HG03575 (cell line): ENCODE data around the gene ZFYVE28.

Source experiments
- ATAC-seq: cut with Tn5 transposase; IDR thresholded peaks from one replicate; pipeline ENCODE4 v1.9.1; 2021; ENCODE audit not compliant: unreplicated experiment, insufficient number of reproducible peaks, low FRiP score; ENCODE audit errors: extremely low read depth

The ZFYVE28 gene

DNA sequence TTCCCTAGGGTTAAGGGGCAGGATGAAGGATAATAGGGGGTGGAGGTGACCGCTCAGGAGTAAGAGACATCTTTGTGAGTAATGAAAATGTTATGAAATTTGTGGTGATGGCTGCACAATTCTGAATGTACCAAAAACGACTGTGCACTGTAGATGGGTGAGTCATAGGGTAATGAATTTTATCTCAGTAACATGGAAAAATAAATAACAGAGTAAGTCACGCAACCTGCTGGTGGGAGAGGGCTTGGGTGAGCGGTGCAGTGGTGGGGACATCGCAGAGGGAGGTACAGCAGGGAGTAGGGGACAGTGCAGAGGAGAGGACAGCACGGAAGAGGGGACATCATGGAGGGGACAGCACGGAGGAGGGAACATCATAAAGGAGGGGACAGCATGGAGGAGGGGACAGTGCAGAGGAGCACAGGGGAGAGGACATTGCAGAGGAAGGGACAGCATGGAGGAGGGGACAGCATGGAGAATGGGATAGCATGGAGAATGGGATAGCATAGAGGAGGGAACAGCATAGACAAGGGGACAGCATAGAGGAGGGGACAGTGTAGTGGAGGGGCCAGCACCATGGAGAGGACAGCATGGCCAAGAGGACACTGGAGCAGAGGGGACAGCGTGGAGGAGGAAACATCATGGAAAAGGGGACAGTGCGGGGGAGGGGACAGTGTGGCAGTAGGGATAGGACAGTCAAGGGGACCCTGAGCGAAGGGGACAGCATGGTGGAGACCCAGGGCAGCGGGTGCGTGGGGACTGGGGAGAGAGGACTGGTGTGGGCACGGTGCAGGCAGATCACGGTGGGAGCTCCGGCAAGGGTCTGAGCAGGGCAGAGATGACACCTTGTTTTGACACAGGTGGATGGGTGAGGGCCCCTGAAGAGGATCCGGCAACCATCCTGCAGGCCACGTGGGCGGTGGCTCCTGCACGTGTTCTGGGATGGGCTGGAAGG lies 88.1 kb downstream of the ZFYVE28 start:
- no peak for ATAC-seq

DNA sequence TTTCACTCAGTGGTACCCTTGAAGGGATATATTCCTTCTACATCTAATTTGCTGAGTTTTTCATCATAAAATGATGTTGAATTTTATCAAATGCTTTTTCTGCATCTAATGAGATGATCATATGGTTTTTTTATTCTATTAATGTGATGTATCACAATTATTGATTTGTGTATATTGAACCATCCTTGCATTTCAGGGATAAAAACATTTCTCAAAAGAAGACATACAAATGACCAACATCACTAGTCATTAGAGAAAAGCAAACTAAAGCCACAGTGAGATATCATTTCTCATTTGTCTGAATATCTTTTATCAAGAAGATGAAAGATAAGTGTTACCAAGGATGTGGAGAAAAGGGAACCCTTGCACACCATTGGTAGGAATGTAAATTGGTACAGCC lies 90.9 kb downstream of the ZFYVE28 start:
- ATAC-seq = no peak

DNA sequence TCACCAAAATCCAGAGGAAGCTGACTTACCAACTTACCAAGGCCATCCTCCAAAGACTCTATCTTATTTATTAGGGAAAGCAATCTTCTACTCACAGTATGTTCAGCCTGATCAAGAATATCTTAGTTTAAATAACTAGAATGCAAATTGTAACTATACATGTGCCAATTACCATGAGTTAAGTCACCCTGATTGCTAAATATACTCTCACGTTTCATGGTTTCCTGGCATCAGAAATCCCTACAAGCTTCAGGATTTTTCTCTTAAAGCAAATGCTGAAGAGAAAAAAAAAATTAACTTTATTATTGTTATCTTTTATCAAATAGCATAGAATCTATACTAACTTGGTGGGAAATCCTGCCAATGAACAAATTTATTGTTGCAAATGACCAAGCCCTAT lies 93.6 kb downstream of the ZFYVE28 start:
- no peak for ATAC-seq

DNA sequence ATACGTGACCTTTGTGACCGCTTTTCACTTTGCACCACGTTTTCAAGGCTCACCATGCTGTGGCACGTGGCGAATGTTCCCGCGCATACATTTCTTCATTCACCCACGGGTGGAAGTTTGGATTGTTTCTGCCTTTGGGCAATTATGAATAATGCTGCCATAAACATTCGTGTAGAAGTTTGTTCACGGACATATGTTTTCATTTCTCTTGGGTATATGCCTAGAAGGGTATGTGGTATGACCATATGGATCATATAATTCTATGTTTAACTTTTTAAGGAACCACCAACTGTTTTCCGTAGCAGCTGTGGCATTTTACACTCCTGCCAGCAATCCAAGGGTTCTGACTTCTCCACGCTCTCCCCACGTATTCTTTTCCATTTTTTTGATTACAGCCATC lies 95.6 kb downstream of the ZFYVE28 start:
- ATAC-seq = no peak

DNA sequence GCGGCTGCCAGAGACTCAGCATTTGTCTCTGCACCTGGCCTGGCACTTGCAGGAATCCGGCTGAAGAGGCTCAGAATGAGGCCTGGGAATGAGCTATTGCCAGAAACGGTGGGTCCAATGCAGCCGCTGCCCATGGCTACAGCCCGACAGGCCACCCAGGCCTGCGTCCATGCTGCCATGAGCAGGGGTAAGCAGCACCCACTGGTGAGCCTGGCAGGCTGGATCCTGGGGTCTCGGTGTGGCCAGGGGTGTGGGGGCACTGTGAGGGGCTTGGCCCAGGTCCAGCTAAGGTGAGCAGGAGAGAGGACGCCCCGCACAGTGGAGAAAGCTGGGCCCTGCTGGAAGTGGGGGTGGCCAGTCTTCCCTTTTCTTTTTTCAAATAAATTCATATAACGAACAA lies 96.2 kb downstream of the ZFYVE28 start:
- no peak for ATAC-seq

DNA sequence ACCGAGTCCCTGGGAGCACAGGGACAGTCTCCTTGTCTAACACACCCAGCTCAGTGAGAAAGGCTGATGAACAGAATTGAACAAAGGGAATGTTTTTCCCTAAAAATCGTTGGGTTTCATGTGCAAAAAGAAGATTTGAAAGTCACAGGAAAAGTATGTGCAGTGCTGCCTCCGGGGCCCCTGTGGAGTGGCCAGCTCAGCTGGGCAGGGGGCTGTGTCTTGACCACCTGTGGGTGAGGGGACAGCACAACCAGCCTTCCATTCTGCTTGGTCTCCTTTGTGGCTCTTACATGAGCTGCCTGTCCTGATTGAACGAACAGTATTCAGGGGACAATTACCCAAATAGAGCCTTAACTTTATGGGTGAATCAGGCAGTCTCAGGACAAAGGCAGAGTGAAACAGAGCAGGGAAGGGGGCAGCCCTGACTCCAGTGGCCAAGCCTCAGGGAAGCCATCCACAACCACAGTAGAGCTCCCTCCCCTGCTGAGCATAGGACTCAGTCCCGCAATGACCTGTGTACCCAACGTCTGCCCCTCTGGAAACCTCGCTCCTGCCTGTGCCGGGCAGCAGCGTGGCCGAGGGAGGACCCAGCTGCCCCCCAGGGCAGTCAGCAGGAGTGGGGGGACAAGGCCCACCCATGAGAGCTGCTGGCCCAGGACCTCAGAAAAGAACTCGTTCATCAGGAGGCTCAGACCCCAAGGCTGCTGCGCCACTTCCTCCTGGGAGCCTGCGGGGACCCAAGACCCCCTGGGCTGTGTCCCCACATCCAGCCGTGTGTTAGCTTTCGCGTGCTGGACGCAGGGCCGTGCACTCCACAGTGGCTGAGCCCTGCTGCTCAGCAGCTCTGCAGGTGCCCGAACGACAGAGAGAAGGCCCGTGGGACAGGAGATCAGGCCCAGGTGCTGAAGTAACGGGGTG lies 96.9 kb downstream of the ZFYVE28 start:
- no peak for ATAC-seq

DNA sequence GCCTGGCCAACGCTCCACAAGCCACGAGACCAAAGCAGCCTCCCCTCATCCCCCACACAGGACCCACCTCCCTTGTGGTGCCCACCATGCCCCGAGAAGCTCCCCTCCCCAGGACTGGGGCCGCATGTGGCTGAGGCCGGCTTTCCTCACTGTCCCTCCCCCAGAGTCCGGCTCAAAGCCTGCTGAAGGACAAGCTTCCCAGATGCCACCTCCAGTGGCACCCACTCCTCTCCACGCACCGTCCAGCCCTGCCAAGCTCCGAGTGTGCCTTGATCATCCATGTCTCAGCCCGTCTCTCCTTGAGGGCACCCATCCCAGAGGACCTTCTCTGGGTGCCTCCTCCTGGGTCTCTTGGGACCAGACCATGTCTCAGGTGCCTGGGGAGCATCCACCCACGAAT lies 97.7 kb downstream of the ZFYVE28 start:
- ATAC-seq = no peak

DNA sequence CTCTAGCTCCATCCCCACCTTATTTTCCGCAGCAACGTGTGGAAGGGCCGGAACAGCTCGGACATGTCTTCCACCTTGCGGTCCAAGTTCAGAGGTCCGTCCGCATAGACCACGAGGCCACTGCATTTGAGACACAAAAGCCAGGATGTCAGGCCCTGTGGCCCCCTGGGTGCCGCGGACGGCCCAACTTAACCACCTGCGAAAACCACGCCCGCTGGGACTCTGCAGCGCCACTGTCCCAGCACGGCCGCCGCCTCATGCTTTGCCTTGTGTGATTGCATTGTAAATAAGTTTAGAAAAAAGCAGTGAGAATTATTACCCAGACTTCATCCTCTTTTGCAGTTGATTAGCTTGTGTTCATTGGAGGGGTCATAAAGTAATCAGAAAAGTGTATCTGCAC lies 98.3 kb downstream of the ZFYVE28 start:
- no peak for ATAC-seq

DNA sequence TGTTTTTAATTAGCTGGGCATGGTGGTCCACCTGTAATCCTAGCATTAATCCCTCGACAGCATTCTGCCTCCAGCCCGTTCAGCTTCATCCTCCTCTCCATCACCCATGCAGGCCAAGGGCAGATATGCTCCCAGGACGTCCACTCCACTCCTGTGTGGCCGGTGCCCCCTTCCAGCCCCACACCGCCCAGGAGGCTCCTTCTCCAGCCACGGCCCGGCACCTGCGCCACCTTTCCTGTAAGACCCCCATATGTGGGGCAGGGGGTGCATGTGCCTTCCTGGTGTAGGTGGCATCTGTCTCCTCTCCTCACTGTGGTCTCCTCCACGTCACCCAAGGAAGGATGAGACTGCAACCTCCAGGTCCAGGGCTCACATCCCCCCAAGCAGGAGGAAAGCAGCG lies 99.6 kb downstream of the ZFYVE28 start:
- no peak for ATAC-seq

DNA sequence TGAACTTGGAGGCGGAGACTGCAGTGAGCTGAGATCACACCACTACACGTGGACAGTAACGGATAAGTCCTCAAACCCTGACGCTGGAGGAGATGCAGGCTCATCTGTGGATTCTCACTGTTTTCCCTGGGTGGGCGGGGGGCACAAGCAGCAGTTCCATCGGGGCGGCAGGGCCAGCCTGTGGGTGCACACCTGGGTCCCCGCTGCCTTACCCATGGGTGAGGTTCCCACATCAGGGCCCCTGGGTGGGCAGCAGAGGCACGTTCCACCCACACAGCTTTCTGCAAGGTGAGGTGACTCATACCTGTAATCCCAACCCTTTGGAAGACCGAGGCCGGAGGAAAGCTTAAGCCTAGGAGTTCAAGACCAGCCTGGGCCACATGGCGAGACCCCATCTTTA lies 100.0 kb downstream of the ZFYVE28 start:
- ATAC-seq = no peak

DNA sequence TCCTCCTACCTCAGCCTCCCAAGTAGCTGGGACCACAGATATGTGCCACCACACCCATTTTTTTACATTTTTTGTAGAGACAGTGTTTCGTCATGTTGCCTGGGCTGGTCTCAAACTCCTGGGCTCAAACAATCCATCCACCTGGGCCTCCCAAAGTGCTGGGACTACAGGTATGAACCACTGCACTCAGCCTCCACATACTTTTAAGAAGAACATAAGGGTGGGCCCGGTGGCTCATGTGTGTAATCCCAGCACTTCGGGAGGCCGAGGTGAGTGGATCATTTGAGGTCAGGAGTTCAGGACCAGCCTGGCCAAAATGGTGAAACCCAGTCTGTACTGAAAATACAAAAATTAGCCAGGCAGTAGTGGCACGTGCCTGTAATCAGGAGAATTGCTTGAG lies 105.1 kb downstream of the ZFYVE28 start:
- ATAC-seq = no peak

DNA sequence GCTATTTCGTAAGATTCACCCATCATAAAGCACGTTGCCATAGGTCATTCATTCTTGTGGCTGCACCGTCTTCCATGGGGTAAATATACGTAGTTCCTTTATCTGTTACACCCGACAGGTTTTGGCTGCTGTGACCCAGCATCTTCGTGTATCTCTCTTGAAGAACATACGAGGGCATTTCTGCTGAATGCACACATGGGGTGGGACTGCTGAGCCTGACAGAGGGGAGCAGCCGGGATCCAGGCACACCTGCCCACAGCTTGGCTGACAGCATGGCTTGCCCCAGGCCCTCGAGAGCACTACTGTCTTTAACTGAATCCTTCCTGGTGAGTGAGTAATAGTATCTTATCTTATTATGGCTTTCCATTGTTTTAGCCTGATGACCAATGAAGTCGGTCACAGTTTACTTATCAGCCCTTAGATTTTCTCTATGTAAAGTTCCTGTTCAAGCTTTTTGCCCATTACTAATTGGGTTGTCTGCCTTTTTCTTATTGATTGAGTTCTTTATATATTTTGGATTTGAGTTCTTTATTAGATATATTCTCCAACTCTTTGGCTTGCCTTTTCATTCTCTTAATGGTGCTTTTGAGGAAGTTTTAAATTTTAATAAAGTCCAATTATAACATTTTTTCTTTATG lies 111.6 kb downstream of the ZFYVE28 start:
- no peak for ATAC-seq

DNA sequence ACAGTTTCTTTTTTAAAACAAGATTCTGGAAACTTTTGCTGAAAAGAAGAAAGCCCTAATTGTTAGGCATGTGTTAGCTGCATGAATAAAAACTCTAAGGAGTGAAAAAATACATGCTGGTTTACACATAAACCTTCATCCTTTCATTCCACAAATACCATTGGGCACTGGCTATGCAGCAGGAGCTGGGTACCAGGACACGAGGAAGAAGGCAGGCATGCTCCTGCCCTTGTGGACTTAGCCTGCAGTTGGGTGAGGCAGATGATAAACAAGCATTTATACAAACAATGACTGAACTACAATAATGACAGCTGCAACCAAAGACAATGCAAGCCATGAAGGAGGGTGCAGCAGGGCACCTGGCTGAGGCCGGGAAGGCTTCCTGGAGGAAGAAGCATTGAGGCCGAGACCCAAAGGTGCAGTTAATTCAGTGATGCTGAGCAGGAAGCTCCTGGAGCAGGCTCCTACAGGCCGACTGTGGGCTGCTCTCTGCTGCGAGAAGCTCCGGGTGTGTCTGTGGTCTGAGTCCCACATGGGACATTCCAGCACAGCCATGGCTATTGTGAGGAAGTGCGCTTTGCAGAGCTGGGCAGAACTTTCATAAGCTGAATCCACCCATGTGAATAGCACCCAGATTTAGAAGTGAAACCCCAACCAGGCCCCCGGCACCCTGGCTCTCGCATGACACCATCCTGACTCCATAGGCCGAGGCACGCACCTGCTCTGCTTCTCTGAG lies 112.5 kb downstream of the ZFYVE28 start:
- no peak for ATAC-seq

DNA sequence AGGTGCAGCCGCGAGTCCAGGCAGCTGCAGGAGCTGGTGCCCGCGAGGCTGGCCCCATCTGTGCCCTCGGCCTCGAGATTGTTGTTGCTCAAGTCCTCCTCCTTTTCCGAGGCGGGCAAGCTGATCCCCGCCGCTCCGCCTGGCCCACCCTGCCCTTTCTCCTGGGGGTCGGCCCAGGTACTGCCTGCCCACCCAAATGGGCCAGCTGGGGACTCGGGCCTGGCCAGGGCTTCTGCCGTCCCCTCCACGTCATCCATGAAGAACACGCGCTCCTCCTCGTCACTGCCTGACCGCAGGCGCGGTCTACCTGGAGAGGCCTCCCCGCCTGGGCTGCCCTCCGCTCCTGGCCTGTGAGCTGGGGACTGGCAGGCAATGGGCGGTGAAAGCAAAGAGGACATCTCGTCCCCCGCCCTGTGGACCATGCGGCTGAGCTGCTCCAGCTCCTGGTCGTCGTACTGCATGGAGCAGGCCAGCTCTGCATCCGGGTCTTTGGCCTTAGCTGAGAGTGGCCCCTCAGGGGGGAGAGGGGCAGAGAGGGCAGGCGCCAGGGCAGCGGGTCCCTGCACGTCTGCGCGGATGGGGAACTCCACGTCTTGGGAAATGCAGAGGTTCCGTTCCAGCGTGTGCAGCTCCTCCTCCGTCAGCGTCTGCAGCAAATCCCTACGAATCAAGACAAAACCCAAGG lies 113.4 kb downstream of the ZFYVE28 start:
- ATAC-seq = no peak

DNA sequence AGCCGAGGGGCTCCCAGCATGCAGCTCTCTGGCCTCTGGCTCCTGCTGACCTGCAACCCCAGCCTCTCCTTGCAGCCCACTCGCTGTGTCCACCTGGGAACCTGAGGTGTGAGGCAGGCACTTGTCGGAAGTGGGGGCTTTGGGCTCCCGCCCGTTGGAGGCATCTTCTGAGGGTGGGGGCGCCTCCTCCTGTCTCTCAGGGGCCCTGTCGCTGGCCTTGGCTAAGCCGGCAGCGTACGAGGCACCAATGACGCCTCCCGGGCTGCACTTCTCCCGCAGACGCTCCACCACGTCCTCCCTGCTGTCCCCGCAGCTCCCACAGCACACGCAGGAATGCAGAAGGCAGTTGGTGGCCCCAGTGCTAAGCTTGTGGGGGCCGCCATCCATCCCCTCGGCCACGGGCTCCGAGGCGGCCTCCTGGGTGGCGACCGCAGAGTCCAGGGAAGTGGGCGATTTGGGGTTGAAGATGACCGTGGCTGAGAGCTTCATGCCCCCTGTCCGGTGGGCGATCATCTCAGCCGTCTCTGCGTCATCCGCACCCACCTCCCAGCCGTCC lies 114.0 kb downstream of the ZFYVE28 start:
- ATAC-seq = no peak

DNA sequence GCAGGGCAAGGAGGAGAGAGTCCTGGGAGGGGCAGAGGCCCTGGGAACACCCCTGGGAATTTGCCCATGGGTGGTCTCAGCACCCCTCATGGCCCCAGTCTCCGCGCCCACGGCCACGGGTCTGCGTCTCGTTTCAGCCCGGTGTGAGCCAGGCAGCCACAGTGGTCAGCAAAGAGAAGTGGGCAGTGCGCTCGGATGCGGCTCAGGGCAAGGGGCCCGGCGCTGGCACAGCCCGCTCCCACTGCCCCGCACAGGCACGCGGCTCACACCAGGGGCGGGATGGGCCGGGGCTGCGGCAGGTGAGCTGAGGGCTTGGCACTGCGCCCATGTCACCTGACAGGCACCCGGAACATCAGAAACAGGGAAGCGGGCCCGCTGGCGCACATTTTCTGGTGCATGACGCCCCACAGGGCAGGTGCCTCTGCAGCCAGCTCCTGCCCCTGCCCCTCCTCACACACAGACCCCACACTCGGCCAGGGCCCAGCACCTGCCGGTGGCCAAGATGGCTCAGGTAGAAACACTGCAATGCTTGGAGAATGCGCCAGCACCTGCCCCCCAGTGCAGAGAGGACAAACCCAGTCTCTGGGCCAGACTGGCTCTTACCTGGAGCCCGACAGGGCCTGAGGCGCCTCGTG lies 114.6 kb downstream of the ZFYVE28 start:
- no peak for ATAC-seq

DNA sequence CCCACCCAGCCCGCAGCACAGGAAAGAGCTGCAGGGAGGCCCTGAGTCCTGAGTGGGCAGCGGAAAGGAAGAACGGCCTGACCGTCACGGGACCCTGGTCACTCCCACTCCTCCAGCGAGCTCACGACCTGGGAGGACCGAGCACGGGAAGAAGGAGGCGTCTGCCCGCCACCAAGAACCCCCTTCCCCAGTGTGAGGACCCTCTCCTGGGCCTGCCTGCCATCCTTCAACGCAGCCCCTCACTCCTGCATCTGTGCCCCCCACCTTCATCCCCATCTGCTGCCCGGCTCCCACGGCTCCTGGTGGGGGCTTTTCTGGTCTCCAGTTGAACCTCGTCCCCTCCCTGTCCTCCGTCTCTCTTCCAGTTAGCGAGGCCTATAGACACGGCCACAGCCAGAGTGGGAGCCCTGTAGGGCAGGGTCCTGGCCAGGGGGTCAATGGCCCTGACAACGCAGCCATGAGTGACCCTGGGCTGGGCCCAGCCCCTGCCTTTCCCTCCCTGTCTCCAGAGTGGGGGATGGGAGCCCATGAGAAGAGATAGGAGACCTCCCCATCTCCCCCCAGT lies 115.2 kb downstream of the ZFYVE28 start:
- no peak for ATAC-seq
